Measurements from ENCODE around the gene DPH1. TPM values are rescaled to one million over a fixed set of nuclear protein-coding genes. Genes with fewer than 3 reads are reported as not detected.
"Not testable (repeated sequence)": the region's sequence is repeated elsewhere in the genome, so short reads cannot be mapped to it uniquely, and the experiment has no call there.

The DPH1 gene
- total RNA-seq, result 16.5 TPM
- 26.4 TPM for polyA plus RNA-seq
- long read RNA-seq, donor 1, result 0 reads
- long read RNA-seq, donor 2, result 0 reads
- long read RNA-seq, donor 3, partial matches to known transcripts, result 28 of 30 reads
- long read RNA-seq, donor 3, other reads (novel, unspliced or antisense), result 0 of 30 reads
- long read RNA-seq, donor 4, partial matches to known transcripts, result 0 of 5 reads
- long read RNA-seq, donor 4, other reads (novel, unspliced or antisense), result 0 of 5 reads
- long read RNA-seq, donor 5, partial matches to known transcripts, result 15 of 22 reads
- long read RNA-seq, donor 5, other reads (novel, unspliced or antisense), result 0 of 22 reads
- long read RNA-seq, donor 6, partial matches to known transcripts, result 0 of 6 reads
- long read RNA-seq, donor 6, other reads (novel, unspliced or antisense), result 0 of 6 reads
- long read RNA-seq, donor 7, partial matches to known transcripts, result 0 of 5 reads
- long read RNA-seq, donor 7, other reads (novel, unspliced or antisense), result 0 of 5 reads
- long read RNA-seq, donor 8, result 0 reads
- long read RNA-seq, donor 9, partial matches to known transcripts, result 0 of 1 reads
- long read RNA-seq, donor 9, other reads (novel, unspliced or antisense), result 0 of 1 reads
- long read RNA-seq, donor 10, partial matches to known transcripts, result 0 of 3 reads
- long read RNA-seq, donor 10, other reads (novel, unspliced or antisense), result 0 of 3 reads

- 2% methylated on average over 59 of the region's 59 CpGs for WGBS
- no peak within 1 kb of the TSS for H3K27ac ChIP-seq (ENCODE audit: low read depth in 1 of 2, low read length in 1 of 2)
Measured at GRCh38 chr17:2029911-2030778, at the start of gene DPH1. Gene DPH1 (plus strand): TSS chr17:2030153. CDS start chr17:2030170, 17 bp downstream.

GRCh38 chr17:1980665-1981250 is 49.2 kb upstream of the DPH1 start:
- Histone ChIP-seq H3K27ac (ENCODE audit: low read depth in 1 of 2, low read length in 1 of 2) (no peak overlapping the region), H3K27me3 (ENCODE audit: control insufficient read depth in 2 of 2, insufficient read depth in 1 of 2, low read length in 1 of 2) (peaks cover 15 to 71% of the 10 kb centered on the region in 2 donors), H3K4me3 (ENCODE audit: low read length in 2 of 2) (no peak overlapping the region), H3K4me1 (ENCODE audit: control insufficient read depth in 2 of 2, insufficient read depth in 2 of 2, low read length in 2 of 2) (peaks cover 0 to 9% of the 10 kb centered on the region in 2 donors), H3K9me3 (ENCODE audit: control insufficient read depth in 2 of 2, insufficient read depth in 1 of 2, low read length in 1 of 2) (no peaks in the 10 kb centered on the region), H3K36me3 (ENCODE audit: control insufficient read depth in 2 of 2, insufficient read depth in 2 of 2, low read length in 1 of 2) (no peaks in the 10 kb centered on the region)
- no peak for DNase-seq (ENCODE audit: low read depth in 6 of 9, low spot score in 9 of 9)
- WGBS, result 93% methylated on average over 8 of the region's 8 CpGs

More at GRCh38 chr17:2029911-2030778, at the start of gene DPH1:
- H3K27me3 ChIP-seq (ENCODE audit: control insufficient read depth in 2 of 2, insufficient read depth in 1 of 2, low read length in 1 of 2), result peaks cover 33 to 52% of the 10 kb centered on the region in 2 donors
- H3K9me3 ChIP-seq (ENCODE audit: control insufficient read depth in 2 of 2, insufficient read depth in 1 of 2, low read length in 1 of 2), result peaks cover 0 to 5% of the 10 kb centered on the region in 2 donors
- peak in 5 of 9 donors; percentile 58 to 85 (median 76) for DNase-seq (ENCODE audit: low read depth in 6 of 9, low spot score in 9 of 9)
- H3K4me3 ChIP-seq (ENCODE audit: low read length in 2 of 2), result peak within 1 kb of the TSS; percentile 64 to 91
- H3K36me3 ChIP-seq (ENCODE audit: control insufficient read depth in 2 of 2, insufficient read depth in 2 of 2, low read length in 1 of 2), result peaks cover 0 to 7% of the 10 kb centered on the region in 2 donors
- H3K4me1 ChIP-seq (ENCODE audit: control insufficient read depth in 2 of 2, insufficient read depth in 2 of 2, low read length in 2 of 2), result peaks cover 4 to 31% of the 10 kb centered on the region in 2 donors

DNA sequence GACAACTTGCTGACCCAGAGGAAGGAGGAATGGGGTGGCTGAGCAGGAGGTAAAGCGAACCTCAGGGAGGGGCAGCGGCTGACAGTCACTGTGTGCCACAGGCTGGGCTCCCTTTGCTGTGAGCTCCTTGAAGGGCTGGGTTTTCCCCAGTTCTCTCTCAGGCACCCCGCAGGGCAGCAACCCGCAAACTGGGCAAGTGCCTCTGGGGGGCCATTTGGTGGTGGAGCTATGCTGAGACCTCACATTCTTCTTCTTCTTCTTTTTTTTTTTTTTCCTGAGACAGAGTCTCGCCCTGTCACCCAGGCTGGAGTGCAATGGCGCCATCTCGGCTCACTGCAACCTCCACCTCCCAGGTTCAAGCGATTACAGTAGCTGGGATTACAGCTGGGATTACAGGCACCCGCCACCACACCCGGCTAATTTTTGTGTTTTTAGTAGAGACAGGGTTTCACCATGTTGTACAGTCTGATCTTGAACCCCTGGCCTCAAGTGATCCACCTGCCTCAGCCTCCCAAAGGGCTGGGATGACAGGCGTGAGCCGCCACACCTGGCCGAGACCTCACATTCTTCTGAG is 47.1 kb upstream of the DPH1 start:
- WGBS, result 90% methylated on average over 13 of the region's 13 CpGs
- H3K36me3 ChIP-seq (ENCODE audit: control insufficient read depth in 2 of 2, insufficient read depth in 2 of 2, low read length in 1 of 2), result not testable (repeated sequence)
- peaks cover 6 to 56% of the 10 kb centered on the region in 2 donors for H3K27me3 ChIP-seq (ENCODE audit: control insufficient read depth in 2 of 2, insufficient read depth in 1 of 2, low read length in 1 of 2)

DNA sequence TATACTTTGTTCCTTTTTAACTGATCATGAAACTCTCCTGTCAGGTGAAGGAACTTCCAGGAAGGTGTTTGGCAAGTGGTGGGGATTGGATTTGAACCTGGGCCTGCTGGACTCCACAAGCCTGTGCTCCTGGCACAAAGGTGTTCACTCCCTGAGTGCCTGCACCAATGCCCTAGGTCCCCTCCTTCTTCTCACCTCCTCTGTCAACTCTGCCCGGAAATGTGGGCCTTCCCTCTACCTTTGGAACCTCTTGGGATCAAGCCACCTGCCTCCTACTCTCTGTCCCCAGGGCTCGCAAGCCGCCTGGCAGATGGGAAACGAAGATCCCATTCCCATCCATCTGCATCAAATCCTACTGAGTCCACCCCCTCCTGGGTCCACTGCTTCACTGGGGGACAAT is 44.9 kb upstream of the DPH1 start:
- 94% methylated on average over 4 of the region's 4 CpGs for WGBS
- Histone ChIP-seq H3K4me1 (ENCODE audit: control insufficient read depth in 2 of 2, insufficient read depth in 2 of 2, low read length in 2 of 2) (no peaks in the 10 kb centered on the region), H3K9me3 (ENCODE audit: control insufficient read depth in 2 of 2, insufficient read depth in 1 of 2, low read length in 1 of 2) (no peaks in the 10 kb centered on the region), H3K27ac (ENCODE audit: low read depth in 1 of 2, low read length in 1 of 2) (no peak overlapping the region), H3K4me3 (ENCODE audit: low read length in 2 of 2) (no peak overlapping the region), H3K36me3 (ENCODE audit: control insufficient read depth in 2 of 2, insufficient read depth in 2 of 2, low read length in 1 of 2) (no peaks in the 10 kb centered on the region), H3K27me3 (ENCODE audit: control insufficient read depth in 2 of 2, insufficient read depth in 1 of 2, low read length in 1 of 2) (peaks cover 0 to 42% of the 10 kb centered on the region in 2 donors)
- DNase-seq (ENCODE audit: low read depth in 6 of 9, low spot score in 9 of 9), result no peak

More for the DNA sequence above, 47.1 kb upstream of the DPH1 start:
- not testable (repeated sequence) for H3K4me1 ChIP-seq (ENCODE audit: control insufficient read depth in 2 of 2, insufficient read depth in 2 of 2, low read length in 2 of 2); H3K4me3 ChIP-seq (ENCODE audit: low read length in 2 of 2); H3K9me3 ChIP-seq (ENCODE audit: control insufficient read depth in 2 of 2, insufficient read depth in 1 of 2, low read length in 1 of 2); H3K27ac ChIP-seq (ENCODE audit: low read depth in 1 of 2, low read length in 1 of 2); DNase-seq (ENCODE audit: low read depth in 6 of 9, low spot score in 9 of 9)

DNA sequence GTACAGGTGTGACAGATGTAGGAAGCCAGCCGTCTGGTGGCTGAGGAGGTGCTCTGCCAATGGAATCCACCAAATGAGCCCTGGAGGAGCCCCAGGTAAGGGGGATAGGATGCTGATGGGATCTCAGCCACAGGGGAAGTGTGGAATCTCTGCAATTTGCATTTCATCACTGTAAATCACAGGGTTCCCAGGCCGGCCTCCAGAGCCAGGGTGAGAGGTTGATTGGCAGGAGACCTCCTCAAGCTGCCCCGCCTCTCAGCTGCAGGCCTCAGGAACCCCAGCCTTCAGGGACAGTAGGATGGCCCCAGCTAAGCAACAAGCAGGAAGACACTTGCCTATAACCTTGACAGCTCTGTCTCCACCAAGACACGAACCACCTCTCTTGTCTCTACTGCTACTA is 44.3 kb upstream of the DPH1 start:
- no peak overlapping the region for H3K4me3 ChIP-seq (ENCODE audit: low read length in 2 of 2)
- no peak for DNase-seq (ENCODE audit: low read depth in 6 of 9, low spot score in 9 of 9)
- no peaks in the 10 kb centered on the region for H3K36me3 ChIP-seq (ENCODE audit: control insufficient read depth in 2 of 2, insufficient read depth in 2 of 2, low read length in 1 of 2)
- no peaks in the 10 kb centered on the region for H3K9me3 ChIP-seq (ENCODE audit: control insufficient read depth in 2 of 2, insufficient read depth in 1 of 2, low read length in 1 of 2)
- H3K4me1 ChIP-seq (ENCODE audit: control insufficient read depth in 2 of 2, insufficient read depth in 2 of 2, low read length in 2 of 2), result no peaks in the 10 kb centered on the region
- peaks cover 0 to 43% of the 10 kb centered on the region in 2 donors for H3K27me3 ChIP-seq (ENCODE audit: control insufficient read depth in 2 of 2, insufficient read depth in 1 of 2, low read length in 1 of 2)
- no peak overlapping the region for H3K27ac ChIP-seq (ENCODE audit: low read depth in 1 of 2, low read length in 1 of 2)
- 92% methylated on average over 4 of the region's 4 CpGs for WGBS

GRCh38 chr17:1986783-1987451 is 43.0 kb upstream of the DPH1 start:
- H3K27me3 ChIP-seq (ENCODE audit: control insufficient read depth in 2 of 2, insufficient read depth in 1 of 2, low read length in 1 of 2), result peaks cover 0 to 37% of the 10 kb centered on the region in 2 donors
- no peak overlapping the region for H3K27ac ChIP-seq (ENCODE audit: low read depth in 1 of 2, low read length in 1 of 2)
- no peak for DNase-seq (ENCODE audit: low read depth in 6 of 9, low spot score in 9 of 9)
- H3K4me3 ChIP-seq (ENCODE audit: low read length in 2 of 2), result no peak overlapping the region
- no peaks in the 10 kb centered on the region for H3K36me3 ChIP-seq (ENCODE audit: control insufficient read depth in 2 of 2, insufficient read depth in 2 of 2, low read length in 1 of 2)
- H3K4me1 ChIP-seq (ENCODE audit: control insufficient read depth in 2 of 2, insufficient read depth in 2 of 2, low read length in 2 of 2), result no peaks in the 10 kb centered on the region
- no peaks in the 10 kb centered on the region for H3K9me3 ChIP-seq (ENCODE audit: control insufficient read depth in 2 of 2, insufficient read depth in 1 of 2, low read length in 1 of 2)
- 96% methylated on average over 18 of the region's 18 CpGs for WGBS

DNA sequence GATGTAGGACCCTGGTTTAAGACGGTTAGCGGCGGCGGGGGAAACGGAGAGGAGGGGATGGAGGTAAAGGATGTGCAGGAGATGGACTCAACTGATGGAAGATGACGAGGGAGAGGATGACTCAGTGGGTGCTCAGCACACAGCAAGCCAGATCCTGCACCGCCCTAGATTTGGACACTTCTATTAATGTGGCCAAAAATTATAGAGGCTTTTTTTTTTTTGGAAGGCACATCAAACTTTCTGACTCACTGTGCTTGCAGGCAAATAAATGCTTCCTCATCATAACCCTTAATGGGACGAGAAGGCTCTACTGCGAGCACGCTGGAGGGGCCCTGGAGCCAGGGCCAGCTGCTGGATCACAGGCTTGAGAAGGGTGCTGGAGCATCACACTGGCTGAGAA is 40.8 kb upstream of the DPH1 start:
- Histone ChIP-seq H3K4me3 (ENCODE audit: low read length in 2 of 2) (no peak overlapping the region), H3K9me3 (ENCODE audit: control insufficient read depth in 2 of 2, insufficient read depth in 1 of 2, low read length in 1 of 2) (no peaks in the 10 kb centered on the region), H3K36me3 (ENCODE audit: control insufficient read depth in 2 of 2, insufficient read depth in 2 of 2, low read length in 1 of 2) (no peaks in the 10 kb centered on the region), H3K27me3 (ENCODE audit: control insufficient read depth in 2 of 2, insufficient read depth in 1 of 2, low read length in 1 of 2) (peaks cover 0 to 28% of the 10 kb centered on the region in 2 donors), H3K27ac (ENCODE audit: low read depth in 1 of 2, low read length in 1 of 2) (no peak overlapping the region), H3K4me1 (ENCODE audit: control insufficient read depth in 2 of 2, insufficient read depth in 2 of 2, low read length in 2 of 2) (no peaks in the 10 kb centered on the region)
- 94% methylated on average over 10 of the region's 10 CpGs for WGBS
- no peak for DNase-seq (ENCODE audit: low read depth in 6 of 9, low spot score in 9 of 9)

- WGBS, result 90% methylated on average over 10 of the region's 10 CpGs
- no peaks in the 10 kb centered on the region for H3K4me1 ChIP-seq (ENCODE audit: control insufficient read depth in 2 of 2, insufficient read depth in 2 of 2, low read length in 2 of 2)
- no peak overlapping the region for H3K4me3 ChIP-seq (ENCODE audit: low read length in 2 of 2)
- H3K27ac ChIP-seq (ENCODE audit: low read depth in 1 of 2, low read length in 1 of 2), result no peak overlapping the region
- H3K36me3 ChIP-seq (ENCODE audit: control insufficient read depth in 2 of 2, insufficient read depth in 2 of 2, low read length in 1 of 2), result no peaks in the 10 kb centered on the region
- no peaks in the 10 kb centered on the region for H3K9me3 ChIP-seq (ENCODE audit: control insufficient read depth in 2 of 2, insufficient read depth in 1 of 2, low read length in 1 of 2)
- no peak for DNase-seq (ENCODE audit: low read depth in 6 of 9, low spot score in 9 of 9)
- H3K27me3 ChIP-seq (ENCODE audit: control insufficient read depth in 2 of 2, insufficient read depth in 1 of 2, low read length in 1 of 2), result peaks cover 18 to 51% of the 10 kb centered on the region in 2 donors
Measured at GRCh38 chr17:1992541-1992940, 37.4 kb upstream of the DPH1 start.
